ENCODE measurements around the gene ABCC12.
"Not testable (repeated sequence)": the region's sequence is repeated elsewhere in the genome, so short reads cannot be mapped to it uniquely, and the experiment has no call there.

The ABCC12 gene

GRCh38 chr16:48187779-48188178 lies 32.0 kb upstream of the ABCC12 start:
- H3K4me2 ChIP-seq: no peak overlapping the region
- TF ChIP-seq, protein P1, sequence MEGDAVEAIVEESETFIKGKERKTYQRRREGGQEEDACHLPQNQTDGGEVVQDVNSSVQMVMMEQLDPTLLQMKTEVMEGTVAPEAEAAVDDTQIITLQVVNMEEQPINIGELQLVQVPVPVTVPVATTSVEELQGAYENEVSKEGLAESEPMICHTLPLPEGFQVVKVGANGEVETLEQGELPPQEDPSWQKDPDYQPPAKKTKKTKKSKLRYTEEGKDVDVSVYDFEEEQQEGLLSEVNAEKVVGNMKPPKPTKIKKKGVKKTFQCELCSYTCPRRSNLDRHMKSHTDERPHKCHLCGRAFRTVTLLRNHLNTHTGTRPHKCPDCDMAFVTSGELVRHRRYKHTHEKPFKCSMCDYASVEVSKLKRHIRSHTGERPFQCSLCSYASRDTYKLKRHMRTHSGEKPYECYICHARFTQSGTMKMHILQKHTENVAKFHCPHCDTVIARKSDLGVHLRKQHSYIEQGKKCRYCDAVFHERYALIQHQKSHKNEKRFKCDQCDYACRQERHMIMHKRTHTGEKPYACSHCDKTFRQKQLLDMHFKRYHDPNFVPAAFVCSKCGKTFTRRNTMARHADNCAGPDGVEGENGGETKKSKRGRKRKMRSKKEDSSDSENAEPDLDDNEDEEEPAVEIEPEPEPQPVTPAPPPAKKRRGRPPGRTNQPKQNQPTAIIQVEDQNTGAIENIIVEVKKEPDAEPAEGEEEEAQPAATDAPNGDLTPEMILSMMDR (conservative IDR thresholded peaks at IDR 0.05; ENCODE audit: low read depth, low read length): no peak
- H3K79me2 ChIP-seq (ENCODE audit: insufficient read depth, low read depth): no peaks in the 10 kb centered on the region
- H3K36me3 ChIP-seq (ENCODE audit: insufficient read depth): no peaks in the 10 kb centered on the region
- H3K27ac ChIP-seq: no peak overlapping the region
- H3K4me3 ChIP-seq (IDR thresholded peaks at IDR 0.05; ENCODE audit: insufficient read depth, low read depth, low read length): no peak overlapping the region
- no peak overlapping the region for H3K9ac ChIP-seq
- H3K27me3 ChIP-seq (ENCODE audit: insufficient read depth, low read depth): no peaks in the 10 kb centered on the region
- no peak overlapping the region for H2AFZ ChIP-seq (ENCODE audit: low read depth)
- no peaks in the 10 kb centered on the region for H3K4me1 ChIP-seq (ENCODE audit: low read depth, poor library complexity, severe bottlenecking)
- no peaks in the 10 kb centered on the region for H4K20me1 ChIP-seq (ENCODE audit: insufficient read depth)

DNA sequence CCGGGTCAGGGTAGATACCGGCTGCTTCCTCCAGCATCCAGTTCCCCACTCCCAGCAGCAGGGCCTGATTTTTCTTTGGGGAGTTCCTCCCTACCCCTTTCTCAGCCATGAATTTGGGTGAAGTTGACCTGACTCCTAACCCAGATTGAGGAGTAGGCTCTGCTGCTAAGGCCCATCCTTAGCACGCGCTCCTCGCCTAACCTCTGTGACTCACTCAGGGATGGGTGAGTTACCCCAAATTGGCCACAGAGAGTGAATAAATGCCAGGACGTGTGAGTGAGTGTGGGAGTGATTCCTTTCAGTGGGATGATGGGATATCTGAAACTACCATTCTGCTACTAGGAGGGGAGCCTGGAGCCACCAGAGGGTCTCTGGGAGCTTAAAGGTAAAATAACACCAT lies 28.9 kb upstream of the ABCC12 start:
- Histone ChIP-seq H4K20me1 (ENCODE audit: insufficient read depth) (no peaks in the 10 kb centered on the region), H3K4me1 (ENCODE audit: low read depth, poor library complexity, severe bottlenecking) (no peaks in the 10 kb centered on the region), H3K79me2 (ENCODE audit: insufficient read depth, low read depth) (no peaks in the 10 kb centered on the region), H3K9ac (no peak overlapping the region), H3K4me3 (IDR thresholded peaks at IDR 0.05; ENCODE audit: insufficient read depth, low read depth, low read length) (no peak overlapping the region), H3K27ac (no peak overlapping the region), H3K36me3 (ENCODE audit: insufficient read depth) (no peaks in the 10 kb centered on the region), H2AFZ (ENCODE audit: low read depth) (no peak overlapping the region), H3K4me2 (no peak overlapping the region), H3K27me3 (ENCODE audit: insufficient read depth, low read depth) (no peaks in the 10 kb centered on the region)
- TF ChIP-seq, protein P1 (conservative IDR thresholded peaks at IDR 0.05; ENCODE audit: low read depth, low read length): no peak

DNA sequence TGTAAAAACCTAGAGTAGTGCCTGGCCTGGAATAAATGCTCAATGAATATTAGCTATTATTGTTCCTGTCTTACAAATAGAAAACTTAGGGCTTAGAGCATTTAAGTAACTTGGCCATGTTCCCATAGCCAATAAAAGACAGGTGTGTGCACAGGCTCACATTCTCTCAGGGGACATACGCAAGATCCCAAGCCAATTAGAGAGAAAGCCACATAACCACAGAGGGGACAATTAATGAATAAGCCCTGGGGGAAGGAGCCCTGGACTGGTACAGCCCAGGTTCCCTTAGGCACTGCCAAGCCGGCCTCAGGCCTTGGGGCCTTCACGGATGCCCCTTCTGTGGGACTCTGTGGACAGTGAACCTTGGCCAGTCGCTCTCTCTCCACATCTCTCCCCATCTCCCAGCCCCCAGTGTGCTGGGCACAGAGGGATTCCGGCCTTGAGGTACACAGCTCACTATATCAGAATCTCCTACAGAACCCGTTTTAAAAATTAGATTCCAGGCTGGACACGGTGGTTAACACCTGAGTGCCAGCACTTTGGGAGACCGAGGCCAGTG lies 27.3 kb upstream of the ABCC12 start:
- Histone ChIP-seq H3K4me2 (no peak overlapping the region), H4K20me1 (ENCODE audit: insufficient read depth) (no peaks in the 10 kb centered on the region), H3K79me2 (ENCODE audit: insufficient read depth, low read depth) (no peaks in the 10 kb centered on the region), H3K27me3 (ENCODE audit: insufficient read depth, low read depth) (no peaks in the 10 kb centered on the region), H3K4me3 (IDR thresholded peaks at IDR 0.05; ENCODE audit: insufficient read depth, low read depth, low read length) (no peak overlapping the region), H3K4me1 (ENCODE audit: low read depth, poor library complexity, severe bottlenecking) (no peaks in the 10 kb centered on the region), H3K36me3 (ENCODE audit: insufficient read depth) (no peaks in the 10 kb centered on the region), H2AFZ (ENCODE audit: low read depth) (no peak overlapping the region), H3K27ac (no peak overlapping the region), H3K9ac (no peak overlapping the region)
- TF ChIP-seq, protein P1 (conservative IDR thresholded peaks at IDR 0.05; ENCODE audit: low read depth, low read length): no peak

DNA sequence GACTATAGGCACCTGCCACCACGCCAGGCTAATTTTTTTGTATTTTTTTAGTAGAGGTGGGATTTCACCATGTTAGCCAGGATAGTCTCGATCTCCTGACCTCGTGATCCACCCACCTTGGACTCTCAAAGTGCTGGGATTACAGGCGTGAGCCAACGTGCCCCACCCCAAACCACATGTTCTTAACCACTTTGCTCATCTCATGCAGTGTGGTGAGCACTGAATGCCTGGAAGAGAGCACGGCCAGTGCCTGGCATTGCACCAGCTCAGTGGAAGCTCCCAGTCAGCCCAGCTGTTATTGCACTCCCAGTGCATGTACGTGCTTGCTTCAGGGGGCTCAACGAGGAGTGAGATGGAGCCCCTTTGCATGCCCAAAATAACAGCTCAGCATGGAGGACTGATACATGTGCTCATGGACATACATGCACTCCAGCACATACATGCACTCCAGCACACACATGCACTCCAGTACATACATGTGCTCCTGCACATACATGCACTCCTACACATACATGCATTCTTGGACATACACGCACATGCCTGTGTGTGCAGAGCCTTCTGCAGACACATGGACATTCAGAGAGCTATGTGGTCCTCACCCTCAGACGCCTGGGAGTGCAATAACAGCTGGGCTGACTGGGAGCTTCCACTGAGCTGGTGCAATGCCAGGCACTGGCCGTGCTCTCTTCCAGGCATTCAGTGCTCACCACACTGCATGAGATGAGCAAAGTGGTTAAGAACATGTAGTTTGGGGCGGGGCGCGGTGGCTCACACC lies 26.1 kb upstream of the ABCC12 start:
- H3K27me3 ChIP-seq (ENCODE audit: insufficient read depth, low read depth); H4K20me1 ChIP-seq (ENCODE audit: insufficient read depth); H3K9ac ChIP-seq; H3K79me2 ChIP-seq (ENCODE audit: insufficient read depth, low read depth); H3K4me3 ChIP-seq (IDR thresholded peaks at IDR 0.05; ENCODE audit: insufficient read depth, low read depth, low read length); H2AFZ ChIP-seq (ENCODE audit: low read depth); H3K4me2 ChIP-seq; H3K36me3 ChIP-seq (ENCODE audit: insufficient read depth); H3K27ac ChIP-seq; H3K4me1 ChIP-seq (ENCODE audit: low read depth, poor library complexity, severe bottlenecking): not testable (repeated sequence)

DNA sequence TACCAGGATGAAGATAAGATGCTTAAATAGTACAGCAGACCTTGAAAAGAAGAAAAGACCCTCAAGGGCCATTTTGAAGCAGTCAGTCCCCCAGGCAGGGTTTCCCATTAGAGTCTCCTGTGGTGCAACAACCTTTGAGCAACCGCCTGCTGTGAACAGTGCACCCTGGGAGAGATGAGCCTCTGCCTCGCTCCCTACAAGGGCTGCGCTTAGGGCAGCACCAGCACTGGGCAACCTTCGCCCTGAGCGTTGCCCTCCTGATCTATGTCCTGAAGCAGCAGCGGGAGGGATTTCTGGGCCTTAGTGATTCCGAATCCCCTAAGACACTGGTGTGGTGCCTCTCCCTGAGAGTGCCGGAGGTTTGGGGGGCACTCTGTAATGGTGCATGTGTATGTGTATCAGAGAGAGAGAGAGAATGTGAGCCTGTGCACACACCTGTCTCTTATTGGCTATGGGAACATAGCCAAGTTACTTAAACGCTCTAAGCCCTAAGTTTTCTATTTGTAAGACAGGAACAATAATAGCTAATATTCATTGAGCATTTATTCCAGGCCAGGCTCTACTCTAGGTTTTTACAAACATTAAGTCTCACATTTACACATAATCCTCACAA lies 25.2 kb upstream of the ABCC12 start:
- H3K27me3 ChIP-seq (ENCODE audit: insufficient read depth, low read depth): no peaks in the 10 kb centered on the region
- no peaks in the 10 kb centered on the region for H3K36me3 ChIP-seq (ENCODE audit: insufficient read depth)
- TF ChIP-seq, protein P1 (conservative IDR thresholded peaks at IDR 0.05; ENCODE audit: low read depth, low read length): no peak
- H3K9ac ChIP-seq: no peak overlapping the region
- H4K20me1 ChIP-seq (ENCODE audit: insufficient read depth): no peaks in the 10 kb centered on the region
- no peak overlapping the region for H3K4me3 ChIP-seq (IDR thresholded peaks at IDR 0.05; ENCODE audit: insufficient read depth, low read depth, low read length)
- H3K79me2 ChIP-seq (ENCODE audit: insufficient read depth, low read depth): no peaks in the 10 kb centered on the region
- H3K27ac ChIP-seq: no peak overlapping the region
- no peak overlapping the region for H3K4me2 ChIP-seq
- no peak overlapping the region for H2AFZ ChIP-seq (ENCODE audit: low read depth)
- no peaks in the 10 kb centered on the region for H3K4me1 ChIP-seq (ENCODE audit: low read depth, poor library complexity, severe bottlenecking)
